SW480 (cell line): ENCODE measurements around the gene ZNF791.
A peak's percentile ranks its signal among the peaks of the same experiment; 100 is the strongest.
"Not testable (repeated sequence)": the region's sequence is repeated elsewhere in the genome, so short reads cannot be mapped to it uniquely, and the experiment has no call there.

Experiments used
- DNase-seq: peaks from one replicate; pipeline ENCODE4 v3.0.0-alpha.2; 2016; ENCODE audit warnings: low spot score

ZNF791 gene

DNA sequence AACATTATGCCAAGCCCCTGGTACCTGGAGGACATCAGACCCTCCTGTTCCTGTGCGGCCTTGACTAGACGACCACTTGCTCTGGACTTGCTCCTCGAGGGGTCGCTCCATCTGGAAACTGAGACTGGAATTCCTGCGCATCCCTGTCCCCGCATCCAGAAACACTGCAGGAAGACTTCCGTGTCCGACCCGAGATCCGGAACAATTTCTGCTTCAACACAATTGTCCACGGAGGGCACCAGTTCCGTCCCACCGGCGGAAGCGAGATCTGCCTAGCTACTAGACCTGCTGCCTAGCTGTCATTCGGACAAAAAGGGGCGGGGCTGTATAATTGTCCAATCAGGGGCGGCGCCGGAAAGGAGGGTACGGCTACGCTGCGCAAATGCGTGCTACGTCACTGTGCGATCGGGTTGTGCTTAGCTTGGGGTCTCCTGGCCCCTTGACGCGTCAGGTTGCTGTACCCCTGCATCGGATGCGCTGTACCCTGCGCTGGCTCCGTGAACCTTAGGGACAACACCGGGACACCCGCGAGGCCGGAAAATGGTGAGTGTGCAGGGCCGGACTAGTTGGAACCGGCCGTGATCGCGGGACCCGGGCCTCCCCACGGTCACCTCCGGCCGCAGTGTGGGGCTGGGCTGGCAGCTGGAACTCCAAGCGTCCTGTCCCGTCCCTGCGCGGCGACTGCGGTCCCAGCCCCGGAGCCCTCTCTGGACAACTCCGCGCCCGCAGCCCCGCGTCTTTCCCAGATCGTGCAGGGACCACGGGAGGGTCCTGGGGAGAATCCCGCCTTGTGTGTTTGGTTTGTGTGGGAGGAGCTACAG is at the start of gene ZNF791, which contains the start of gene ZNF490:
Gene ZNF791 (plus strand): TSS at position 381 of the 821 bp plus-strand sequence. CDS start 160 bp downstream, at position 541.
Gene ZNF490 (minus strand): TSS at position 274 of the 821 bp plus-strand sequence. CDS start 133 bp downstream, at position 141.
- peak; percentile 98 for DNase-seq

DNA sequence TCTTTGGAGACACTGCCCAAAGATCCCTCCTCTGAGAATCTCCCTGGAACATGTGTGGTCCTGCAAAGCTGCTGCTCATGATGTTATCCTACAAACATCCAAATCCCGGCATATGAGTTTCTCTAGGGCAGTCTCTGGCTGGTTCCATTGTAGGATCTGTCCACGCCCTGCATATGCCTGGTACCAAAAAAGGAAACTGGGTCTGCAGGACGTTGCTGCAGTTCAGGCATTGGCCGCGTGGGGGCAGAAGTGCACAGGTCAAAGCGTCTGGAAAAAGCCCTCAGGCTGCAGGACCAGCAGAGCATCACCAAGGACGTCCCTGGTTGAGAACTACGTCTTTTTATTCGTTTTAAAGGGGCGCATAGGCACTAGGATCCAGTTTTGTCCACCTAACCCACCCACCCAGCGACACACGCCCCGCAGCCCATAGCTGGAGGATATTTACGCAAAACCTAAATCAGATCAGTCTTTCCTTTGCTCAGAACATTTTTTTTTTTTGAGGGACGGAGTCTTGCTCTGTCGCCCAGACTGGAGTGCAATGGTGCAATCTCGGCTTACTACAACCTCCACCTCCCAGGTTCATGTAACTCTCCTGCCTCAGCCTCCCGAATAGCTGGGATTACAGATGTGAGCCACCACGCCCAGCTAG is 46.6 kb upstream of the ZNF791 start:
- peak; percentile 77 for DNase-seq

DNA sequence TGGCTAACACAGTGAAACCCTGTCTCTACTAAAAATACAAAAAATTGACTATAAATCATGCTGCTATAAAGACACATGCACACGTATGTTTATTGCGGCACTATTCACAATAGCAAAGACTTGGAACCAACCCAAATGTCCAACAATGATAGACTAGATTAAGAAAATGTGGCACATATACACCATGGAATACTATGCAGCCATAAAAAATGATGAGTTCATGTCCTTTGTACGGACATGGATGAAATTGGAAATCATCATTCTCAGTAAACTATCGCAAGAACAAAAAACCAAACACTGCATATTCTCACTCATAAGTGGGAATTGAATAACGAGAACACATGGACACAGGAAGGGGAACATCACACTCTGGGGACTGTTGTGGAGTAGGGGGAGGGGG is 44.3 kb upstream of the ZNF791 start:
- DNase-seq = not testable (repeated sequence)

DNA sequence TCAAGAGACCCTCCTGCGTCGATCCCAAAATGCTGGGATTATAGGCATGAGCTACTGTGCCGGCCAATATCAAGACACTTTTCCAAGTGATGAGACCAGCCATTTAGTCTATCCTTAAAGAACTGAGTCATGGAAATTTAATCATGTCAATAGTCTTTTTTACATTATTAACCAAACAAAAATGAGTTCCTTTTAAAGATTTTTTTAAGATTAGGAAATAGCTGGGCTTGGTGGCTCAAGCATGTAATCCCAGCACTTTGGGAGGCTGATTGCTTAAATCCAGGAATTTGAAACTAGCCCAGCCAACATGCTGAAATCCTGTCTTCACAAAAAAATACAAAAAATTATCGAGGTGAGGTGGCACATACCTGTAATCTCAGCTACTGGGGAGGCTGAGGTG is 42.8 kb upstream of the ZNF791 start:
- DNase-seq = no peak

DNA sequence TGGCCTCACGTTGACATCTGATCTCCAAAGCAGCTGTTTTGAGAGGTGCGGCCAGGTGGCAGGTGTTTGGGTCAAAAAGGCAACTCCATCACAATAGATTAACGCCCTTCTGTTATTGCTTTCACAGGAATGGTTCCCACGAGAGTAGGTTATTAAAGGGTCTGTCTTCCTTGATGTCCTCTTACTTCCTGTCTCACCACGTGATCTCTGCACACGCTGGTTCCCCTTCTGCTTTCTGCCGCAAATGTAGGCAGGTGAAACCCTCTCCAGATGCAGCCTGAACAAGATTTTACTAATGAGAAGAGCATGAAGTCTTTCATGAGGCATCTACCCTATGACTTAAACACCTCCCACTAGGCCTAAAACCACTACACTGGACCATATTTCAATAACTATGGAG is 36.7 kb upstream of the ZNF791 start:
- DNase-seq = no peak

DNA sequence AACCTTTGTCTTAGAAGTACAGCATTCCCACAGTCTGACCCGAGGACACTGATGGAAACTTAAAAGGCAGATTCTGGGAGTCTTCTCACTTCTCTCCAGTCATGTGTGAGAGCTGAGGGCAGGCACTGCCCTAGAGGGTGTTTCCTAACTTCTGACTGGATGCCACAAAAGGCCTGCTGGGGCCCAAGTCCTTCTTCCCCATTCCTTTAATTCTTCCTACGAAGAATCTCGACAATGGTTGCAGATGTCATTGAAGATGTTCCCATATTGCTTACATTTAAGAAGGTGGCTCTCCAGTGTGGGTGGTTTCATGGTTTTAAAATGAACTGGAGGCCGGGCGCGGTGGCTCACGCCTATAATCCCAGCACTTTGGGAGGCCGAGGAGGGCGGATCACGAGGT is 32.1 kb upstream of the ZNF791 start:
- no peak for DNase-seq

DNA sequence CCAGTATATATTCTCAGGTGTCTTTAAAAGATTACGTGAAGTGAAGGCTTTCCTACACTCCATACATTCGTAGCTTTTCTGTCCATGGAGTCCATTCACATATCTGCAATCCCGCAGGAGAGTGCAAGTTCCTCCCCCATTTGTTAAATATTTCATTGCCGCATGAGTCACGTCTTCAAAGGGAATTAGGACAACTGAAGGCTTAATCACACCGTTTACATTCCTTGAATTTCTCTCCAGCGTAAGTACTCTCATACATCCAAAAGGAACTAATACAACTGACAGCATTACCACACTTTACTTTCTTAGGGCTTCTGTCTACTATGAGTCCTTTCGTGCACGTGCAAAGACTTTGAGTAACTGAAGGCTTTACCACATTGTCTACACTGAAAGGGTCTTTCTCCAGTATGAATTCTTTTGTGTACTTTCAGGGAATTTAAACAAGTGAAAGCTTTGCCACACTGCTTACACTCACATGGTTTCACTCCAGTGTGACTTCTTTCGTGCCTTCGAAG is 30.5 kb upstream of the ZNF791 start:
- DNase-seq = peak; percentile 72

DNA sequence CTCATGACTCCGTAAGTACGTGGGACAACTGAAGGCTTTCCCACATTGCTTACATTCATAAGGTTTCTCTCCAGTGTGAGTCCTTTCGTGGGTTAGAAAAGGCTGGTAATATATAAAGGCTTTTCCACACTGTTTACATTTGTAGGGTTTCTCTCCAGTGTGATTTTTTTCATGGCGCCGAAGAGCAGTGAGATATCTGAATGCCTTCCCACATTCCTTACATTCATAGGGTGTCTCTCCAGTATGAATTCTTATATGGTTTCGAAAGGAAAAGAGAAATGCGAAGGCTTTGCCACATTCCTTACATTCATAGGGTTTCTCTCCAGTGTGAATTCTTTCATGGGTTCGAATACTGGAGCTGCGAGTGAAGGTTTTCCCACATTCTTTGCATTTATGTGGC is 29.6 kb upstream of the ZNF791 start:
- no peak for DNase-seq

DNA sequence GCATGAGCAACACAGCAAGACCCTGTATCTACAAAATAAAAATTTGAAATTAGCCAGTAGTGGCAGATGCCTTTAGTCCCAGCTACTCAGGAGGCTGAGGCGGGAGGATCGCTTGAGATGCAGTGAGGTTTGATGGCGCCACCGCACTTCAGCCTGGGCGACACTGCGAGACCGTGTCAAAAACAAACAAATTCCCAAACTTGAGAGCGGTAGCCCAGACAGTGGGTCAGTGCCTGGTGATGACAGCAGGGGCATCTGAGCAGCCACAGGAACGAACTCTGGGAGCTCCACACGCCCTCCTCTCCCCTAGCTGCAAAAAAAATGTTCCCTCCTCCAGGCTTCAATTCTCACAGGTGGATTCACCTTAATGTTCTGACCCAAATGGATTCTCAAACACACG is 14.2 kb upstream of the ZNF791 start:
- no peak for DNase-seq

DNA sequence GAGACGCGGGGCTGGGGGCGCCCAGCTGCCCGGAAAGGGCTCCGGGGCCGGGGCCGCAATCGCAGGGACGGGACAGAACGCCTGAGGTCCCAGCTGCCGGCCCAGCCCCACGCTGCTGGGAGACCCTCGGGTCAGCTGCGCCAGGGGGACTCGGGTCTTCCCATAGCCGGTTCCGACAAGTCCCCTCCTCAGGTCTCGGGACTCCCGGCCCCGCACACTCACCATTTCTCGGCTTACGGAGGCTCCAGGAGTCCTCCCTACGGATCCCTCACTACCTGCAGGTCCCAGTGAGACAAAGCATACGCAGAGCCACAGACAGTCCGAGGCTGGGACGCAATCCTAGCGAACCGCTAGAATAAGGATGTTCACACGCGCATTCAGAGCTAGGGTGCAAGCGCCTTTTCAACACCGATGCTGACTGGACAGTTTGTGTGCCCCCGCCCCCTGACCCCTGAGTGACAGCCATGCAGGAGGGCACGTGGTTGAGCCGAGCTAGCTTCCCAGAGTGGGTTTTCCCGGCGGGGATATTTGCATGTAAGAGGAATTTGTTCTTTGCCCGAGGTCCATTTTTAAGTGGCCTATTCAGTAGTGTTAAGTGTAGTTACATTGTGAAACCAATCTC is 13.7 kb upstream of the ZNF791 start:
- DNase-seq = no peak

DNA sequence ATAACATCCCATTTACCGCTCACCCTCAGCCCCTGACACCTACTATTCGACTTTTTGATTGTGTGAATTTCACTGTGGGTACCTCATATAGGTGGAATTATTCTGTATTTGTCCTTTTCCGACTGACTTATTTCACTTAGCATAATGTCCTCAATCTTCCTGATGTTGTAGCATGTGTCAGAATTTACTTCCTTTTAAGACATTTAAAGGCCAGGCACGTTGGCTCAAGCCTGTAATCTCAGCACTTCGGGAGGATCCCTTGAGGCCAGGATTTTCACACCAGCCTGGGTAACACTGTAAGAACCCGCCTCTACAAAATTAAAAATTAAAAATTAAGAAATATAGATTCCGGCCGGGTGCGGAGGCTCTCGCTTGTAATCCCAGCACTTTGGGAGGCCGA is 13.1 kb upstream of the ZNF791 start:
- DNase-seq = no peak

DNA sequence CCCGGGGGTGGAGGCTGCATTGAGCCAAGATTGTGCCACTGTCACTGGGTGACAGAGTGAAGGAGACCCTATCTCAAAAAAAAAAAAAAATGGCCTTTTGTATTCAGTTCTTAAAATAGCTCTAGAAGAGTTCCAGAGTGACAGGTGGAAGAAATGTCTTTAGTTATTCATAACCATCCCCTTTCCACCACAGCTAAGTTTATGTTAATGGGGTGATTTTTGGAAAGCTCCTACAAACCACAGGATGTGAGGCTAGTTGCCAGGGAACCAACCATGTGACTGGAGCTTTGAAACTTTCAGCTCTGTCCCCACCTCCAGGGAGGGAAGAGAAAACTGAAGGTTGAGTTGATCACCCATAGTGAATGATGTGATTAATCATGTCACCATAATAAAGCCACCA is 7.0 kb upstream of the ZNF791 start:
- no peak for DNase-seq

DNA sequence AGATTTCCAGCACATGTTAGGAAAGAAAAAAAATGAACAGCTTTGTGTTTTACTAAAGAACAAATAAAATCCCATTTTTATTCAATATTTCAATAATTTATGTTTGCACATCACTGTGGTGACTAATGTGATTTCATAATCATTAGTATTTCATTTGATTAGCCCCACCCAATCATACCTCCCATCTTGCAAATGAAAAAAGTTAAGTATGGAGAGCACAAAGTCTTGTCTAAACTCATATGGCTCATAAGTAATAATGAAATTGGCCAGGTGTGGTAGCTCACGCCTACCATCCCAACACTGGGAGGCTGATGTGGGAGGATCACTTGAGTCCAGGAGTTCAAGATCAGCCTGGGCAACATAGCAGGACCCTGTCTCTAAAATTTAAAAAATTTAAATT is 3.9 kb upstream of the ZNF791 start:
- DNase-seq = no peak

DNA sequence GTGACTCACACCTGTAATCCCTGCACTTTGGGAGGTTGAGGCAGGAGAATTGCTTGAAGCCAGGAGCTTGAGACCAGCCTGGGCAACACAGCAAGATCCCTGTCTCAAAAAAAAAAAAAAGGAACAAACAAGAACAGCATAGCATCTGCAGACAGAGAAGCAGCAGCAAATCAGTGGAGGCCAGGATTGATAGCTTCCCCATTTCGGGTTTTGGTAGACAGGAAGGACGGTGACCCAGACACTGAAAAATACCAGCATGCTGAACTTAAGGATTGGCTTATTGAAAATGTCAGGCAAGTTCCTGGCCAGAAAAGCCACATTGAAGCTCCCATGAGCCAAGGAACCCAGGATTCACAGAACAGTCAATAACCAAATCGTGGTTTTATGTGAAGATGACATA is 3.1 kb upstream of the ZNF791 start:
- no peak for DNase-seq

DNA sequence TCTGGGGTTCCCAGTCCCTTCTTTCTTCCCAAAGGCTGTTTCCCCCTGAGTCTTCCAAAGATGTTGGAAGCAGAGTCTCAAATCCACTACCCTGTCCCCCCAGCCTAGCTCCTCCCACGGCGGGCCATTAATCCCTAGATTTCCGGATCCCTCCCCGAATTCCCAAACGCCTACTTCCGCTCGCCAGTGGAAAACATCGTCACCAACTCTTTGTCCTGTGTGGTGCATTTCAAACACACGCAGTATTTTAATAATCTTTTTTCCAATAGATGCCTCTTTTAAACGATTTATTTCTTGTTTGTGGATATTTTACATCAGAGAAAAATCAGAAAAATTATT is 610 bp downstream of the ZNF791 start:
- peak; percentile 67 for DNase-seq

DNA sequence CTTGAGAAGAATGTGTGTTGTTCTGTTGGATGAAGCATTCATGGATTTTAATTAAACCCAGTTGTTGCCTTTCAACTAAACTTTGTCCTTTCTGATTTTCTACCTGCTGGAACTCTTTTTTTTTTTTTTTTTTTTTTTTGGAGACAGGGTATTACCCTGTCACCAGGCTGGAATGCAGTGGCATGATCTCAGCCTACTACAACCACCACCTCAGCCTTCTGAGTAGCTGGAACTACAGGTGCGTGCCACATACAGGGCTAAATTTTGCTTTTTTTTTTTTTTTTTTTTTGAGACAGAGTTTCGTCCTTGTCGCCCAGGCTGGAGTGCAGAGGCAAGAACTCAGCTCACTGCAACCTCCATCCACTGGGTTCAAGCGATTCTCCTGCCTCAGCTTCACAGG is 6.9 kb downstream of the ZNF791 start:
- DNase-seq = no peak

DNA sequence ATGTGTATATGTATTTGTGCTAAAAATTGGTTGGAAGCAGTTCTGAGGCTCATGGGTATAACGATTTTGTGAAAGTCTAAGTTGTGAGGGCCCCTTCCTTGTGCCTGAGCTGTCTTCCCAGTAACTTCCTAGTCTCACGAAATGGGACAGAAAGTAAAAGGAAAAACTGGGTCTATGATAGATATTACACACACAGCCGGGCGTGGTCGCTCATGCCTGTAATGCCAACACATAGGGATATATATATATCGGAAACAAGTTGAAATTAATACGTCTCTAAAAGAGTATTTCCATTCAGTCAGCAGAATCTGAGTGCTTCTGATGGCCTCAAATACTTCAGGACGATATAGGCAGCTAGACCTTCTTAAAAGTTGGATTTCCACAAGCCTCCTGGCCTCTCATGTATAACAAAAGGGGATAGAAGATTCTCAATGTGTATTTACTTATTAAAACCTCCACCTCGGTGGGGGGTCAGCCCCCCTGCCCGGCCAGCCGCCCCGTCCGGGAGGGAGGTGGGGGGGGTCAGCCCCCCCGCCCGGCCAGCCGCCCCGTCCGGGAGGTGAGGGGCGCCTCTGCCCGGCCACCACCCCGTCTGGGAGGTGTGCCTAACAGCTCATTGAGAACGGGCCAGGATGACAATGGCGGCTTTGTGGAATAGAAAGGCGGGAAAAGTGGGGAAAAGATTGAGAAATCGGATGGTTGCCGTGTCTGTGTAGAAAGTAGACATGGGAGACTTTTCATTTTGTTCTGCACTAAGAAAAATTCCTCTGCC is 10.7 kb downstream of the ZNF791 start:
- not testable (repeated sequence) for DNase-seq

DNA sequence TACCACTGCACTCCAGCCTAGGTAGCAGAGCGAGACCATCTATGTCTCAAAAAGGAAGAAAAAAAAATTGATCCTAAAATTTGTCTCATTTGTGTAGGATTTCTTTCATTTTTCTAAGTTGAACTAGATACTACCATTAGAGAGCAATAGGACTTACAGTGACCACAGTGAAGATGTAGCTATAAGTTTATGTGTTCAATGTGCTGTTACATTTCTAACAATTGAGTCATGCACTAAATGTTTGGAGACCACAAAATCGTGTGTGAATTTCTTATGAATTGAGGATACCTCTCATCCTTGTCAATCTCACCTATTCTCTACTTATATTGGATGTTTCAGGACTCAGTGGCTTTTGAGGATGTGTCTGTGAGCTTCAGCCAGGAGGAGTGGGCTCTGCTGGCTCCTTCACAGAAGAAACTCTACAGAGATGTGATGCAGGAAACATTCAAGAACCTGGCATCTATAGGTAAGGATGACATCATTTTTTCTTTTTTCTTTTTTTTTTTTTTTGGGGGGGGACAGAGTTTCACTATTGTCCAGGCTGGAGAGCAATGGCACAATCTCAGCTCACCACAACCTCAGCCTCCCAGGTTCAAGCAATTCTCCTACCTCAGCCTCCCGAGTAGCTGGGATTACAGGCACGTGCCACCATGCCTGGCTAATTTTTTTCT is 12.8 kb downstream of the ZNF791 start:
- DNase-seq = no peak

DNA sequence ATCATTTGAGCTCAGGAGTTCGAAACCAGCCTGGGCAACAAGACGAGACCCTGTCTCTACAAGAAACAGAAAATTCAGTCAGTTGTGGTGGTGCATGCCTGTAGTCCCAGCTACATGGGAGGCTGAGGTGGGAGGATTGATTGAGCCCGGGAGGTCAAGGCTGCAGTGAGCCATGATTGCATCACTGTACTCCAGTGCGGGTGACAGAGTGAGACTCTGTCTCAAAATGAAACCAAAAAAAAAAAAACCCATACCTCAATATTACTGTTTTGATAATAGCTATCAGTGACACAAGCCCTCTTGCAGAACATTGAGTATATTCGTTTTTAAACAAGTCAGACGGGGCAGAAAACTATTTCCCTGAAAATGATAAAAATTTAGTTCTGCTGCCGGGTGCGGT is 16.2 kb downstream of the ZNF791 start:
- DNase-seq = no peak

DNA sequence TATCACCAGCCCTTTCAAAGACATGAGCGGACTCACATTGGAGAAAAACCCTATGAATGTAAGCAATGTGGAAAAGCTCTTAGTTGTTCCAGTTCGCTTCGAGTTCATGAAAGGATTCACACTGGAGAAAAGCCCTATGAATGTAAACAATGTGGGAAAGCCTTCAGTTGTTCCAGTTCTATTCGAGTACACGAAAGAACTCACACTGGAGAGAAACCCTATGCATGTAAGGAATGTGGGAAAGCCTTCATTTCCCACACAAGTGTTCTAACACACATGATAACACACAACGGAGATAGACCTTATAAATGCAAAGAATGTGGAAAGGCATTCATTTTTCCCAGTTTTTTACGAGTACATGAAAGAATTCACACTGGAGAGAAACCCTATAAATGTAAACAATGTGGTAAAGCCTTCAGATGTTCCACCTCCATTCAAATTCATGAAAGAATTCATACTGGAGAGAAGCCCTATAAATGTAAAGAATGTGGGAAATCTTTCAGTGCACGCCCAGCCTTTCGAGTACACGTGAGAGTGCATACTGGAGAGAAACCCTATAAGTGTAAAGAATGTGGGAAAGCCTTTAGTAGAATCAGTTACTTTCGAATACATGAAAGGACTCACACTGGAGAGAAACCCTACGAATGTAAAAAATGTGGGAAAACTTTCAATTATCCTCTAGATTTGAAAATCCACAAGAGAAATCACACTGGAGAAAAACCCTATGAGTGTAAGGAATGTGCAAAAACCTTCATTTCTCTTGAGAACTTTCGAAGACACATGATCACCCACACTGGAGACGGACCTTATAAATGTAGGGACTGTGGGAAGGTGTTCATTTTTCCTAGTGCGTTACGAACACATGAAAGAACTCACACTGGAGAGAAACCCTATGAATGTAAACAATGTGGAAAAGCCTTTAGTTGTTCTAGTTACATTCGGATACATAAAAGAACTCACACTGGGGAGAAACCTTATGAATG is 17.6 kb downstream of the ZNF791 start:
- no peak for DNase-seq
